Measurements from ENCODE around the gene MICOS13. TPM values are rescaled to one million over a fixed set of nuclear protein-coding genes. Genes with fewer than 3 reads are reported as not detected.

The MICOS13 gene
- polyA plus RNA-seq, 1 donor from 2014 or later, result 46.0 TPM

DNA sequence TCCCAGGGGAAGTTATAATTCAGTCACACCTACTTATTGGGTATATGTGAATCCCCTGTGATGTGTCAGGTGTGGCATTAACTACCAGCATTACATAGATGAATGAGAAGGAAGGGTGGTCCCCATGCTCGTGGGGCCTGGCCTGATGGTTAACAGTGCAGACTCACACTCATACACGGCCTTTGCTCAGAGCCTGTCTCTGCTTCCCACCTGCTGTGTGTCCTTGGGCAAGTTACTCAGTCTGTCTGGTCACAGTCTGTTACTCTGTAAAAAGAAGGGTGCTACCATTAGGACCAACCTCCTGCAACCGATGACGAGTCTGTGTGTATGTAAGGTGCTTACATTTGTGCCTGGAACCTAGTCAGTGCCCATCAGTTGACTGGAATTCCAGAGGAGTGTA, 33.6 kb downstream of the MICOS13 start:
- Histone ChIP-seq H3K4me2 (ENCODE audit: low read length) (no peak overlapping the region), H3K9me3 (ENCODE audit: low read length) (no peaks in the 10 kb centered on the region), H3K9me2 (ENCODE audit: insufficient read depth, low read length) (no peaks in the 10 kb centered on the region), H3K9ac (ENCODE audit: low read length) (no peak overlapping the region), H3K4me3 (ENCODE audit: low read length) (no peak overlapping the region), H4K20me1 (ENCODE audit: insufficient read depth) (peaks cover 13% of the 10 kb centered on the region), H3K36me3 (ENCODE audit: insufficient read depth, low read length) (peaks cover 5% of the 10 kb centered on the region), H3F3A (ENCODE audit: insufficient read depth, low read length, poor library complexity, severe bottlenecking) (no peaks in the 10 kb centered on the region), H3K79me2 (replicated peaks; ENCODE audit: insufficient read depth, low read length) (peaks cover 46% of the 10 kb centered on the region), H3K27ac (ENCODE audit: low read length) (no peak overlapping the region), H3K27me3 (ENCODE audit: insufficient read depth, low read depth, low read length) (no peaks in the 10 kb centered on the region), H2AFZ (ENCODE audit: low read depth, low read length) (no peak overlapping the region)
- TF ChIP-seq EP300 (conservative IDR thresholded peaks at IDR 0.05; ENCODE audit: poor library complexity, severe bottlenecking), result no peak
- no peak for TF ChIP-seq RAD21 (conservative IDR thresholded peaks at IDR 0.05)
- TF ChIP-seq, protein P1, sequence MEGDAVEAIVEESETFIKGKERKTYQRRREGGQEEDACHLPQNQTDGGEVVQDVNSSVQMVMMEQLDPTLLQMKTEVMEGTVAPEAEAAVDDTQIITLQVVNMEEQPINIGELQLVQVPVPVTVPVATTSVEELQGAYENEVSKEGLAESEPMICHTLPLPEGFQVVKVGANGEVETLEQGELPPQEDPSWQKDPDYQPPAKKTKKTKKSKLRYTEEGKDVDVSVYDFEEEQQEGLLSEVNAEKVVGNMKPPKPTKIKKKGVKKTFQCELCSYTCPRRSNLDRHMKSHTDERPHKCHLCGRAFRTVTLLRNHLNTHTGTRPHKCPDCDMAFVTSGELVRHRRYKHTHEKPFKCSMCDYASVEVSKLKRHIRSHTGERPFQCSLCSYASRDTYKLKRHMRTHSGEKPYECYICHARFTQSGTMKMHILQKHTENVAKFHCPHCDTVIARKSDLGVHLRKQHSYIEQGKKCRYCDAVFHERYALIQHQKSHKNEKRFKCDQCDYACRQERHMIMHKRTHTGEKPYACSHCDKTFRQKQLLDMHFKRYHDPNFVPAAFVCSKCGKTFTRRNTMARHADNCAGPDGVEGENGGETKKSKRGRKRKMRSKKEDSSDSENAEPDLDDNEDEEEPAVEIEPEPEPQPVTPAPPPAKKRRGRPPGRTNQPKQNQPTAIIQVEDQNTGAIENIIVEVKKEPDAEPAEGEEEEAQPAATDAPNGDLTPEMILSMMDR (IDR thresholded peaks at IDR 0.05; ENCODE audit: poor library complexity, severe bottlenecking), result no peak
- TF ChIP-seq MXI1 (conservative IDR thresholded peaks at IDR 0.05; ENCODE audit: poor library complexity, severe bottlenecking), result no peak
- TF ChIP-seq SMC3 (conservative IDR thresholded peaks at IDR 0.05; ENCODE audit: poor library complexity), result no peak
- TF ChIP-seq POLR2AphosphoS5 (IDR thresholded peaks at IDR 0.05), result no peak
- no peak for TF ChIP-seq EZH2 (IDR thresholded peaks at IDR 0.05; ENCODE audit: borderline replicate concordance, insufficient read depth, low read length, poor library complexity, severe bottlenecking)
- no peak for TF ChIP-seq TAF1 (IDR thresholded peaks at IDR 0.05; ENCODE audit: low read depth)
- no peak for TF ChIP-seq REST (IDR thresholded peaks at IDR 0.05; ENCODE audit: borderline replicate concordance)

DNA sequence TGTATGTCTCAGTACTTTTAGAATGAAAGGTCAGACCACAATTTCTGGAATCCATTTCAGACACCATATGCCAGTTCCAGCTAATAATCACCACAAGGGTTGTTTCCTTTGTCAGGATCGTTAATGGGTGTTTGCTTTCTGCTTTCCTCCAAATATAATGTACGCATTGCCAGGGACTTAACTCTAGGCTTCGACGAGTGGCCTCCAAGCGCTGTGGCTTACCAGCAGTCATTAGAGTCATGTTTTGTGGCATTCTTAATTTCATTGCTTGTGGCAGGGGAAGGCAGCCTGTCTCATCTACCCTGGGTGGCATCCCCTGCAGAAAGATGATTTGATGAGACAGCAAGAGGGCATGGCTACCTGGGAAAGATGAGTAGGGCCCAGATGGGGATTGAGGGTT, 34.9 kb downstream of the MICOS13 start:
- Histone ChIP-seq H4K20me1 (ENCODE audit: insufficient read depth) (peaks cover 13% of the 10 kb centered on the region), H3K79me2 (replicated peaks; ENCODE audit: insufficient read depth, low read length) (peaks cover 59% of the 10 kb centered on the region), H3F3A (ENCODE audit: insufficient read depth, low read length, poor library complexity, severe bottlenecking) (no peaks in the 10 kb centered on the region), H2AFZ (ENCODE audit: low read depth, low read length) (no peak overlapping the region), H3K4me2 (ENCODE audit: low read length) (no peak overlapping the region), H3K27me3 (ENCODE audit: insufficient read depth, low read depth, low read length) (no peaks in the 10 kb centered on the region), H3K36me3 (ENCODE audit: insufficient read depth, low read length) (peaks cover 5% of the 10 kb centered on the region), H3K27ac (ENCODE audit: low read length) (no peak overlapping the region), H3K4me3 (ENCODE audit: low read length) (no peak overlapping the region), H3K9ac (ENCODE audit: low read length) (no peak overlapping the region), H3K9me2 (ENCODE audit: insufficient read depth, low read length) (no peaks in the 10 kb centered on the region), H3K9me3 (ENCODE audit: low read length) (no peaks in the 10 kb centered on the region)
- no peak for TF ChIP-seq RAD21 (conservative IDR thresholded peaks at IDR 0.05)
- TF ChIP-seq REST (IDR thresholded peaks at IDR 0.05; ENCODE audit: borderline replicate concordance), result no peak
- TF ChIP-seq EP300 (conservative IDR thresholded peaks at IDR 0.05; ENCODE audit: poor library complexity, severe bottlenecking), result no peak
- TF ChIP-seq, protein P1 (IDR thresholded peaks at IDR 0.05; ENCODE audit: poor library complexity, severe bottlenecking), result no peak
- no peak for TF ChIP-seq POLR2AphosphoS5 (IDR thresholded peaks at IDR 0.05)
- no peak for TF ChIP-seq TAF1 (IDR thresholded peaks at IDR 0.05; ENCODE audit: low read depth)
- no peak for TF ChIP-seq EZH2 (IDR thresholded peaks at IDR 0.05; ENCODE audit: borderline replicate concordance, insufficient read depth, low read length, poor library complexity, severe bottlenecking)
- TF ChIP-seq MXI1 (conservative IDR thresholded peaks at IDR 0.05; ENCODE audit: poor library complexity, severe bottlenecking), result no peak
- TF ChIP-seq SMC3 (conservative IDR thresholded peaks at IDR 0.05; ENCODE audit: poor library complexity), result no peak
